ENCODE measurements around the gene TACC2.
"Not testable (repeated sequence)": the region's sequence is repeated elsewhere in the genome, so short reads cannot be mapped to it uniquely, and the experiment has no call there.

The TACC2 gene

GRCh38 chr10:121978511-121978910 is 10.5 kb upstream of the TACC2 start:
- no peak for DNase-seq (ENCODE audit: low read depth in 2 of 2)

DNA sequence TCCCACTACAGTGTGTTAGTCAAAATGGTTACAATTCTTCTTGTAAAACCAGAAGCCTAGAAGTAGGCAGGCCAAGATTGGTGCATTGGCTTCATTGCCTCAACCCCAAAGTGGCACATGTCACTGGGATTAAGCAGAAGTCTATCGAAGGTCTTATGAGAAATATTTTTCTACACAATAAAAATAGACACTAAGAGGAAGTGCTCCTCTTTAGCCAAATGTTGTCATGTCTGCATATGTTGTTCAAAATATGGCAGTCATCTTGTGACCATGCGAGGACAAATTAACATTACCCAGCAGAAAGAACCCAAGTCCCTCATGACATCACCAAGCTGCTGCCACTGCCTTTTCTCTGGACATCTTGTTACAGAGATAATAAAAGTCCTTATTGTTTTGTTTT is 7.6 kb upstream of the TACC2 start:
- no peak for DNase-seq (ENCODE audit: low read depth in 2 of 2)

- no peak for DNase-seq (ENCODE audit: low read depth in 2 of 2)
These were observed 5.1 kb upstream of the TACC2 start for GRCh38 chr10:121983852-121984251.

- no peak for DNase-seq (ENCODE audit: low read depth in 2 of 2)
These were observed 4.5 kb upstream of the TACC2 start for GRCh38 chr10:121984463-121984862.

DNA sequence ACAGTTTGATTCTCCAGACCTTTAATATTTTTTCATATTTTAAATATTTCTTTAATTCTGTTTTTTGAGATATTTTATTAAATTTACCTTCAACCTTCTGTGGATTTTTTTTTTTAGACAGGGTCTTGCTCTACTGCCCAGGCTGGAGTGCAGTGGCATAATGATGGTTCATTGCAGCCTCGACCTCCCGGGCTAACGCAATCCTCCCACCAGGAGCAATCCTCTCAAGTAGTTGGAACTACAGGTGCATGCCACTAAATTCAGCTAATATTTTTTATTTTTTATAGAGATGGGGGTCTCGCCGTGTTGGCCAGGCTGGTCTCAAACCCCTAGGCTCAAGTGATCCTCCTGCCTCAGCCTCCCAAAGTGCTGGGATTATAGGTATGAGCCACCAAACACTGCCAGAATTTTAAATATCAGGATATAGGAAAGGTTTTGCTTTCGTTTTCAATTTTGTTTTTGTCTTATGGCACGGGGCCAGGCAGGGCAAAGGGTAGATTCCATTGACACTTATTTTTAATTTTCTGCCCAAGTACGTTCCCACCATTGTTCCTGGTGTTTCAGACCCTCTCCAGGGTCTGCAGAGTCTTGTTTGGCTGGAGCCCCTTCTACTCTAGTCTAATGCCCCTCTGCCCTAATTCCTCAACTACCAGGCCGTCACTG is 1.2 kb downstream of the TACC2 start:
- no peak for DNase-seq (ENCODE audit: low read depth in 2 of 2)

DNA sequence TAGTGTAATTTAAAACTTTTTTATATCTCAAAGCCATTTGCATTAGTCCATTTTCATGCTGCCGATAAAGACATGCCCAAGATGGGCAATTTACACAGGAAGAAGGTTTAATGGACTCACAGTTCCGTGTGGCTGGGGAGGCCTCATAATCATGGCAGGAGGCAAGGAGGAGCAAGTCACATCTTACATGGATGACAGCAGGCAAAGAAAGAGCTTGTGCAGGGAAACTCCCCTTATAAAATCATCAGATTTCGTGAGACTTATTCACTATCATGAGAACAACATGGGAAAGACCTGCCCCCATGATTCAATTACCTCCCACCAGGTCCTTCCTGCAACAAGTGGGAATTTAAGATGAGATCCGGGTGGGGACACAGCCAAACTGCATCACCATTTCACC is 2.8 kb downstream of the TACC2 start:
- not testable (repeated sequence) for DNase-seq (ENCODE audit: low read depth in 2 of 2)

GRCh38 chr10:121994429-121994941 is 5.5 kb downstream of the TACC2 start:
- DNase-seq (ENCODE audit: low read depth in 2 of 2), result no peak

DNA sequence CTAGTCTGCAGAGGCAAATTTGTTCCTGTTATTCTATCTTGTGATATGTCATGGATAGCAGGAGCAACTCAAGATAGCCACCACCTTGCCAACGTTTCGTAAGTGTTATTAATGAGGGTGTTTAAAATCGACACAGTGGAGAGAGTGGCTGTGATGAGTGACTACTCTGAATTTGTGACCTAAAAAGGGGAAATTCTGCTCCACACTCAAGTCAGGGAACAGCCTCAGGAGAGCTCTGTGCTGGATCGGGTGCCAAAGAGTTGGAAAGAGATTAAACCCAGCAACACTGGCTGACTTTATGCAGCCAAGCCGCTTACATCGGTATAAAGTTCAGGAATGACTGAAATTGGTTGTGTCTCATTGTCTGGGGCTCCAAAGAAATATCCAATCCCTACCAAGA is 9.5 kb downstream of the TACC2 start:
- DNase-seq (ENCODE audit: low read depth in 2 of 2), result no peak

- DNase-seq (ENCODE audit: low read depth in 2 of 2), result no peak
These were observed 10.3 kb downstream of the TACC2 start for GRCh38 chr10:121999301-121999700.

- no peak for DNase-seq (ENCODE audit: low read depth in 2 of 2)
These were observed 12.7 kb downstream of the TACC2 start for GRCh38 chr10:122001698-122002097.

GRCh38 chr10:122007415-122007814 is 18.5 kb downstream of the TACC2 start:
- DNase-seq (ENCODE audit: low read depth in 2 of 2), result no peak

- no peak for DNase-seq (ENCODE audit: low read depth in 2 of 2)
These were observed 21.6 kb downstream of the TACC2 start for GRCh38 chr10:122010405-122011050.

DNA sequence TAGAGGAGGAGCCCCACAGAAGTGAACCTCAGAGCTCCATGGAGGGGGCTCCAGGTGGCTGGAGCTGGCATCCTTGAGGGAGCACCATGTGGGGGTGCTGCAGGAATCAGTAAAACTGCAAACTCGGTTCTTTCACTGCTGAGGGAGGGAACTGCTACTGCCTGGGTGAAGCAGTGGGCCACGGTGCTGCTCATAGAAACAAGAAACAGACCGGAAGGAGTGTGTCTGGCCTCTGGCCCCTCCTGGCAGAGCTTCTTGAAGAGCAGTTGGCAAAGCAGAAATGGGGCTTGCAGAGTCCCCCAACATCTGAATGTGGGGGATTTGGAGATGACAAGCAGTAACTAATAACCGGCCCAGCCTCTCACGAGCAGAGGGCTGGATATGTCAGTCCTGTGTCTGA is 23.8 kb downstream of the TACC2 start:
- no peak for DNase-seq (ENCODE audit: low read depth in 2 of 2)

GRCh38 chr10:122013311-122013780 is 24.4 kb downstream of the TACC2 start:
- DNase-seq (ENCODE audit: low read depth in 2 of 2), result no peak

GRCh38 chr10:122014652-122015248 is 25.8 kb downstream of the TACC2 start:
- no peak for DNase-seq (ENCODE audit: low read depth in 2 of 2)

DNA sequence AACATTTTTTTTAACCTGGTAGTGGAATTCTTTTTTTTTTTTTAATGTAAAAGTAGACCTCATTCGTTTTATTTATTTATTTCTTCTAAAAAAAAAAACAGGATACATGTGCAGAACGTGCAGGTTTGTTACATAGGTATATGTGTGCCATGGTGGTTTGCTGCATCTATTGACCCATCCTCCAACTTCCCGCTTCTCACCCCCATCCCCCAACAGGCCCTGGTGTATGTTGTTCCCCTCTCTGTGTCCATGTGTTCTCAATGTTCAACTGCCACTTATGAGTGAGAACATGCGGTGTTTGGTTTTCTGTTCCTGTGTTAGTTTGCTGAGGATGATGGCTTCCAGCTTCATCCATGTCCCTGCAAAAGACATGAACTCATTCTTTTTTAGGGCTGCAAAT is 29.0 kb downstream of the TACC2 start:
- not testable (repeated sequence) for DNase-seq (ENCODE audit: low read depth in 2 of 2)

GRCh38 chr10:122018491-122018890 is 29.5 kb downstream of the TACC2 start:
- DNase-seq (ENCODE audit: low read depth in 2 of 2), result no peak

DNA sequence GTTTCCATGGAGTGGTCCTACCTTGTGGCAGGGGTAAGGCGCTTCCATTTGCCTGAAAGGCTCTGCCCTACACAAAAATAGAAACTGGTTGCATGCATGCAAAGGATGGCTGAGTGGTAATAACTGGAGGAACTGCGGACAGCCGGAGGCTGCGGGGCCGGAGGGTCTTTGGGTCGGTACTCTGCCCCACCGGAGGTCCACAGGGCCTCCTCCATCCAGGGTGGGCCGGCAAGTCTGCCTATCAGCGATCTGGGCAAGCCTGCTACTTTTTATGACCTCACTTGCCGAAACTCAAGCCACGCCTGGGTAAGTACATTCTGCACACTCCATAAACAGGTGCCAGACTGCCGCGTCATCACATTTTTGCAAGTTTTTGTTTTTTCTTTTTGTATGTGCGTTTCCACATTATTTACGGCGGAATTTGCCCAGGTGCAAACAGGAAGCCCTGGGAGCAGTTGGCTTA is 30.0 kb downstream of the TACC2 start:
- no peak for DNase-seq (ENCODE audit: low read depth in 2 of 2)

- no peak for DNase-seq (ENCODE audit: low read depth in 2 of 2)
These were observed 30.5 kb downstream of the TACC2 start for GRCh38 chr10:122019414-122019975.

DNA sequence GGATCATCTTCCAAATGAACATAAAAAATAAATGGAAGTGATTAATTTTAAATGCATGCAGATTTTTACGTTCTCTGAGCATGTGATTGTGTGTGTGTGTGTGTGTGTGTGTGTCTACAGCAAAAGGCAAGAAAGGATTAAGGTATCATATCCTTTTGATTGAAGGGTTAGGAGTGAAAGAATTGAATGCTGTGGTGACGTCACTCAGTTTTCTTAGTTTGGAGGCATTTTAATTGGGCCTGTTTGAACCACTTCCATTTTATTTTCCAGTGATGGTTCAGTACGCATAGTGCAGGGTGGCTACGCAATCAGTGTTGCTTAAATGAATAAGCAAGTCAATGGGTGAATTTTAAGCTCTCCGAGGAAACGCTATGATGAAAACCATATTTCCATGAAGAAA is 31.3 kb downstream of the TACC2 start:
- no peak for DNase-seq (ENCODE audit: low read depth in 2 of 2)

GRCh38 chr10:122021379-122021778 is 32.4 kb downstream of the TACC2 start:
- DNase-seq (ENCODE audit: low read depth in 2 of 2), result no peak

DNA sequence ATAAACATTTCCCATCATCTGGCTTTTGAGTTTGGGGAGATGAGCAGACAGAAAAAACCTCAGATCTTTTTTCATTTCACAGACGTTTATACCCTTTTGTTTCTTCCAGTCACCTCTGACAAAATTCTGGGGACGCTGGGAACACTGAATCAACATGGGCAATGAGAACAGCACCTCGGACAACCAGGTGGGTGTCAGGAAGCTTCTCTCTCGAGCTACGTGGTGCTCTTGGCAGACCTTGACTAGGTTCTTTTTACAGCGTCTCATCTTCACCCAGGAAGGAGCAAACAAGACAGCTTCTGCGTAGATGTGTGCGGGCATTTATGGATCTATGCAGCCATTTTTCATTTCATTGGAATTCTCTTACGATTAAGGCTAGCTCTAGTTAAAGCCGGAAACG is 32.9 kb downstream of the TACC2 start:
- no peak for DNase-seq (ENCODE audit: low read depth in 2 of 2)

- DNase-seq (ENCODE audit: low read depth in 2 of 2), result no peak
These were observed 33.3 kb downstream of the TACC2 start for GRCh38 chr10:122022276-122022675.

Measured in stimulated activated CD8-positive, alpha-beta memory T cell treated with anti-CD3 and anti-CD28 coated beads, Interleukin-15, amount 100 ng/mL, for 48 hours (primary cell).